Heart right ventricle (tissue), 16 donors: ENCODE measurements around the gene RELB. TPM values are rescaled to one million over a fixed set of nuclear protein-coding genes. Genes with fewer than 3 reads are reported as not detected.

Experiments used
- ATAC-seq, 8 donors: fragments of 200-7000 bp; cut with Tn5 transposase; one replicate each; pipeline ENCODE4 v1.9.1; 2020; ENCODE audit warnings: mild to moderate bottlenecking in 8 of 8, moderate library complexity in 8 of 8, moderate number of reproducible peaks in 1 of 8
- DNase-seq, 2 donors: peaks; one replicate each; pipeline ENCODE4 v3.0.0-alpha.2; 2020
- H3K27ac ChIP-seq, 10 donors: fragments of 200-600 bp; sonication (generic) in 2 of 10; one replicate each; pipeline versions ENCODE4 v1.5.0 to v1.8.0; 2020 to 2022; ENCODE audit warnings: mild to moderate bottlenecking in 3 of 10
- H3K27me3 ChIP-seq, 7 donors: fragments of 200-600 bp; one replicate each; pipeline ENCODE4 v1.8.0; 2021 to 2022; ENCODE audit warnings: mild to moderate bottlenecking in 2 of 7
- H3K36me3 ChIP-seq, 9 donors: fragments of 200-600 bp; sonication (generic) in 1 of 9; one replicate each; pipeline versions ENCODE4 v1.5.0 to v1.8.0; 2020 to 2022; ENCODE audit warnings: mild to moderate bottlenecking in 2 of 9
- H3K4me1 ChIP-seq, 9 donors: fragments of 200-600 bp; sonication (generic) in 1 of 9; one replicate each; pipeline versions ENCODE4 v1.5.0 to v1.8.0; 2020 to 2022; ENCODE audit warnings: mild to moderate bottlenecking in 4 of 9
- H3K4me3 ChIP-seq, 10 donors: fragments of 200-600 bp; sonication (generic) in 2 of 10; one replicate each; pipeline versions ENCODE4 v1.5.0 to v1.8.0; 2020 to 2022; ENCODE audit warnings: mild to moderate bottlenecking in 7 of 10, moderate library complexity in 2 of 10
- H3K9me3 ChIP-seq, 11 donors: fragments of 200-600 bp in 10 of 11; sonication (generic) in 2 of 11; one replicate each; pipeline versions ENCODE4 v1.5.0 to v1.8.0; 2013 to 2022; ENCODE audit warnings: mild to moderate bottlenecking in 2 of 11, control low read depth in 1 of 11, moderate library complexity in 1 of 11
- WGBS, 2 donors: extraction: QIAGEN DNeasy Blood & Tissue Kit; methylation state at CpG; one replicate each; pipeline ENCODE4 v1.1.7; 2013; ENCODE audit warnings: inconsistent platforms in 1 of 2; 5-methylcytosine and 5-hydroxymethylcytosine counted together
- intact Hi-C, 10 donors: fragments of 100-400 bp; cut with DNase I; formaldehyde crosslinking; loops; one replicate each; pipeline versions ENCODE4 v1.11.1 to v1.14.2; 2022
- polyA plus RNA-seq, 2 donors: library from polyadenylated mRNA; stranded (reverse); fragments of 200-250 nt; gene quantifications; one replicate each; pipeline ENCODE4 v1.2.3, GENCODE V29; 2013
- total RNA-seq, 10 donors: library from RNA; stranded (reverse); fragmentation: NEBNext Ultra II Directional in 3 of 10; extraction: Animal tissue kit (Norgen Biotek cat#: 25700) in 3 of 10; gene quantifications; one replicate each; pipeline versions ENCODE4 v1.2.1 to v1.2.4, GENCODE V29; 2021 to 2023
- TF ChIP-seq, protein P1 (sequence below), 9 donors: fragments of 200-600 bp; sonication (generic) in 2 of 9; IDR thresholded peaks; one replicate each; pipeline versions ENCODE4 v1.5.0 to v1.8.0; 2021 to 2022; ENCODE audit warnings: antibody characterized with exemption in 9 of 9, mild to moderate bottlenecking in 5 of 9, moderate library complexity in 1 of 9
- donor health status: Arrhythmogenic right ventricular cardiomyopathy.
- donor health status: ischemic (EF 13 %, LVEDD 7.1; RV severe dilation, severe dysfunction).
- donor health status: healthy with polysubstance abuse.
- donor health status: DM: no; HTN: yes; CAD: no.
- donor health status: DM: no; HTN: no; CAD: no.
- donor health status: ischemic (EF 25% LVEDD 6.9; RV normal size, moderate dysfunction).
- donor health status: ischemic (EF 25% LVEDD 5.7; RV mildly dilated, moderate dysfunction).
- donor health status: healthy.
- donor health status: DM: yes; HTN: yes; CAD: no.
- donor health status: Ischemic cardiomyopathy.
- donor health status: ischemic (EF 35%, LVEDD 5.7; RV mildly dilated, moderate dysfunction).
- donor health status: nonischemic (EF 11% LVEDD 7.7; RV severe dilation, severe dysfunction).
- donor health status: DM: yes; HTN: yes; CAD: no.
- donor health status: PGD.
- donor health status: ischemic (EF 29% LVEDD 5.4; RV normal size, mild dysfunction).
- donor health status: nonischemic (EF 23%, LVEDD 6.1; RV moderate dilation, normal function).

RELB gene
- total and polyA plus RNA-seq, 12 donors = 1.3 to 19.3 (median 5.5) TPM

DNA sequence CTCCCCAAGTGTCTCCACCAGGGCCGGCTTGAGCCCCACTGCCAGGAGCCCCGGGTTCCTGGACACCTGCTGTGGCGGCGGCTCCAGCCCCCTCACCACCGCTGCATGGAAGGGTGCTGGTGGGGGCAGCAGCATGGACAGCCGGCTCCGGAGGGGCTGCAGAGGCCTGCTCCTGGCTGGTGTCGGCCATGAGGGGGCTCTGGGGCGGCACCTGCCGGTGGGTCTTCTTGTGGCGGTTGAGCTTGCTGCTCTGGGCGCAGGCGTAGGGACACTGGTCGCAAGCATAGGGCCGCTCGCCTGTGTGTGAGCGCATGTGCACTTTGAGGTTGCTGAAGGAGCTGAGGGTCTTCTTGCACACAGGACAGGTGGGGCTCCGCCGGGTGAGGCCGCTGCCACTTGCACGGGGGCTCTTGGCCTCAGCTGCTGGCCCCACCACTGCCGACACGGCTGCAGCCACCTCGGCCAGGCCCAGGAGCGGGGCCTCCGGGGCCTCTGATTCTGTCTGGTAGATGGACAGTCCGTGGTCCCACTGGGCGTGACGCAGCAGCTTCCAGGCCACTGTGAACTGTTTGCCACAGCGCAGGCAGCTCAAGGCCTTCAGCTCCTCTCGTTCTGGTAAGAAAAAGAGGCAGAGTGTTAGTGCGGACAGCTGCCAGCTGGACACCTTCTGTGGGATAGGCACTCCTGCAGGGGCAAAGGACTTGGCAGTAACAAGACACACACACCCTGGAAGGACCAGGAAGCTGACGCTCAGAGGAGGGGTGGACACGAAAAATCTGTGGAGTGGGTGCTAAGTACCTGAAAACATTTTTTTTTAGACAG is 70.9 kb downstream of the RELB start:
- Histone ChIP-seq H3K4me3 (no peak overlapping the region), H3K36me3 (peaks cover 0 to 56% (median 37%) of the 10 kb centered on the region in 9 donors), H3K27ac (no peak overlapping the region), H3K9me3 (no peaks in the 10 kb centered on the region), H3K27me3 (no peaks in the 10 kb centered on the region), H3K4me1 (peaks cover 0 to 23% (median 13%) of the 10 kb centered on the region in 9 donors)
- DNase-seq (no peak), ATAC-seq (no peak)
- TF ChIP-seq, protein P1, sequence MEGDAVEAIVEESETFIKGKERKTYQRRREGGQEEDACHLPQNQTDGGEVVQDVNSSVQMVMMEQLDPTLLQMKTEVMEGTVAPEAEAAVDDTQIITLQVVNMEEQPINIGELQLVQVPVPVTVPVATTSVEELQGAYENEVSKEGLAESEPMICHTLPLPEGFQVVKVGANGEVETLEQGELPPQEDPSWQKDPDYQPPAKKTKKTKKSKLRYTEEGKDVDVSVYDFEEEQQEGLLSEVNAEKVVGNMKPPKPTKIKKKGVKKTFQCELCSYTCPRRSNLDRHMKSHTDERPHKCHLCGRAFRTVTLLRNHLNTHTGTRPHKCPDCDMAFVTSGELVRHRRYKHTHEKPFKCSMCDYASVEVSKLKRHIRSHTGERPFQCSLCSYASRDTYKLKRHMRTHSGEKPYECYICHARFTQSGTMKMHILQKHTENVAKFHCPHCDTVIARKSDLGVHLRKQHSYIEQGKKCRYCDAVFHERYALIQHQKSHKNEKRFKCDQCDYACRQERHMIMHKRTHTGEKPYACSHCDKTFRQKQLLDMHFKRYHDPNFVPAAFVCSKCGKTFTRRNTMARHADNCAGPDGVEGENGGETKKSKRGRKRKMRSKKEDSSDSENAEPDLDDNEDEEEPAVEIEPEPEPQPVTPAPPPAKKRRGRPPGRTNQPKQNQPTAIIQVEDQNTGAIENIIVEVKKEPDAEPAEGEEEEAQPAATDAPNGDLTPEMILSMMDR (IDR thresholded peaks at IDR 0.05) = no peak
- intact Hi-C loops = no loop called here
- WGBS, 2 donors = 87 to 88% methylated on average over 34 of the region's 34 CpGs

DNA sequence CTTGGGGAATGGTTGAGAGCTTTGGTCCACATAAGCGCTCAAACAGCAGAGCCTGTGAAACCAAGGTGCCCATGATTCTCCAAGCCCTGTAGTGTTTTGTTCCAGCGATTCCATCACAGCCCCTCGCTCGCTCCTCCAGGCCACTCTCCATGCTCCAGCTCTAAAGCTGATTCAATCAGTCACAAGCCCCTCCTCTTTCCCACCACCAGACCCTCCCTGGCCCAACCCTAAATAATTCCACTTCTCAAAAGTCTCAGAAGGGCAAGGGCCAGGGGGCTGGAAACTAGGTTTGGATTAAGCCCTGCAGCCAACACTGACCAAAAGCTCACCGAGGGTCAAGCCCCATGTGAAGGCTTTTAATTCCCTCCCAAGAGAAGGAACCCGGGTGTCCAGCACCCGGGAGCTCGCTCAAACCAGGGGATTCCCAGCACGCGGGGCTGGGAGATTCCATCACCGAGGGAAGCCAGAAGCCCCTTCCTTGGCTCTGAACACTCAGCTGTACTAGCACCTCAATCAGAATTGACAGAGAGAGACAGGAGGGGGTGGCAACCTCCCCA is 73.6 kb downstream of the RELB start:
- H3K27ac ChIP-seq = peak overlapping the region in 4 of 10 donors; percentile 28 to 88 (median 42)
- intact Hi-C loops = no loop called here

DNA sequence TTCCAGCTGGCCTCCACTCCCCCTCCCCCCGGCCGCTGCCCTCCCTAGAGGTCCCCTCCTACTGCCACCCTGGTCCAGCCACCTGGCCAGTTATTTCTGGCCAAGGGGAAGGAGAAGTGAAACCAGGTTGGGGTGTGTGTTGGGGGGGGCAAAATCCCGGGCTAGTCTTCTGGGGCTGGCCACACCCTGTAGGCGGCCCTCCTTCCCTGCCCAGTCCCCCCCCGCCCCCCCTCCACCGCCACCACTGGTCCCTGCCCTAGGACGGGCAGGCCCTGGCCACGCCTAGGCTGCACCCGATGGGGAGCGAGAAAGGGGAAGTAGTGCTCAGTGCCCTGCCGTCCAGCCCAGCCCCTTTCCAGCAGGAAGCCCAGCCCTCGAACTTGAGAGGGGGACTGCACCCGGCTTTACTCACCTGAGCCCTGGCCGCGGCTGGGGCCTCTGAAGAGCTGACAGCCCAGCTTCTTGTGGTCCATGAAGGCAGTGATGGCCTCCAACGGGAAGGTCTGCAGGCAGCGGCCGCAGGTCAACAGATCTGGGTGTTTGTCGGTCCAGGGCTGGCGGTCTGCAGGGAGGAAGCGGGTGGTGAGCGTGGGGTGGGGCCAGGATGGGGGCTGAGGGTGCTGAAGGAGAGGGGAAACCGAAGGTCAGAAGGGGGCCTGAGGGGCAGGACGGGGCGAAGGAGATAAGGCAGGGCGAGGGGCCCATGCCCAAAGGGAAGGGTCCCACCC is 74.2 kb downstream of the RELB start:
- peak; percentile 41 to 73 (median 57) for ATAC-seq
- Histone ChIP-seq H3K4me1 (peaks cover 11 to 46% (median 26%) of the 10 kb centered on the region in 9 donors), H3K36me3 (peaks cover 0 to 23% (median 7%) of the 10 kb centered on the region in 9 donors), H3K9me3 (no peaks in the 10 kb centered on the region), H3K4me3 (peak overlapping the region; percentile 20 to 71 (median 53)), H3K27me3 (no peaks in the 10 kb centered on the region), H3K27ac (peak overlapping the region in 8 of 10 donors; percentile 2 to 88 (median 42))
- TF ChIP-seq, protein P1 (IDR thresholded peaks at IDR 0.05) = no peak
- peak; percentile 55 to 68 for DNase-seq
- 28% methylated on average over 25 to 26 of the region's 26 CpGs for WGBS, 2 donors
- intact Hi-C loops = no loop called here

More for the DNA sequence above, 73.6 kb downstream of the RELB start:
- Histone ChIP-seq H3K4me1 (peaks cover 5 to 40% (median 20%) of the 10 kb centered on the region in 9 donors), H3K36me3 (peaks cover 0 to 29% (median 14%) of the 10 kb centered on the region in 9 donors), H3K9me3 (no peaks in the 10 kb centered on the region), H3K27me3 (no peaks in the 10 kb centered on the region), H3K4me3 (peak overlapping the region in 4 of 10 donors; percentile 53 to 71 (median 56))
- TF ChIP-seq, protein P1 (IDR thresholded peaks at IDR 0.05) = no peak
- ATAC-seq = no peak
- DNase-seq = no peak
- 66 to 73% methylated on average over 11 of the region's 11 CpGs for WGBS, 2 donors
